GM12891 (cell line): ENCODE results near the gene IL17F.

Source experiments
- DNase-seq: peaks from one replicate; pipeline ENCODE4 v3.0.0; 2011; ENCODE audit warnings: low spot score; ENCODE audit not compliant: insufficient read length
- FAIRE-seq: peaks from 2 replicates; lab custom pipeline; 2011; peaks lifted over from hg19 to GRCh38; lab: Jason Lieb, UNC
- PAX5 ChIP-seq: IDR thresholded peaks from 2 replicates; pipeline ENCODE4 v1.6.1; 2011; ENCODE audit warnings: low read length, moderate library complexity, mild to moderate bottlenecking; ENCODE audit not compliant: insufficient read depth, severe bottlenecking
- POLR2A ChIP-seq: IDR thresholded peaks from 2 replicates; pipeline ENCODE4 v1.6.1; 2011; ENCODE audit warnings: low read depth, low read length, control low read depth
- POLR2AphosphoS5 ChIP-seq: IDR thresholded peaks from 2 replicates; pipeline ENCODE4 v1.6.1; 2011; ENCODE audit warnings: low read depth, low read length, control low read depth
- POU2F2 ChIP-seq: IDR thresholded peaks from 2 replicates; pipeline ENCODE4 v1.6.1; 2011; ENCODE audit warnings: low read depth, mild to moderate bottlenecking, control low read depth, low read length, moderate library complexity
- SPI1 ChIP-seq: IDR thresholded peaks from 2 replicates; pipeline ENCODE4 v1.6.1; 2011; ENCODE audit warnings: low read depth, low read length, control low read depth
- TAF1 ChIP-seq: IDR thresholded peaks from 2 replicates; pipeline ENCODE4 v1.6.1; 2011; ENCODE audit warnings: low read depth, low read length, control low read depth

IL17F gene

DNA sequence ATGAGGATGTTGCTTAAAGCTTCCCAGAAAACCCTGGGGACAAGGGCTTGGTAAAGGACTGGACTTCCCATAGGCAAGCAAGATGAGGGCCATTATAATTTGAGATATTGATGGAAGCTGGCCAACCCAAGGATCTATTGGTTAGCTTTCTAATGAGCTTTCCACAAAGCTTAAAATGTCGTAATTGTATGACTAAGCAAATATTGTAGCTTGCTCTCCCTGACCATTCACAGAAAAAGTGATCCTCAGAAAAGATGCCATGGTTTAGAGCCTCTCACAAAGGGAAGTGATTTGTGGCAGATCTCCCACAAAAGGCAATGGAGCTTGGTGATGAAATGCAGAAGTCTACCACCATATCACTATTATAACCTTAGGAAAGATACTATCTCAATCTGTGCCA lies 13.6 kb downstream of the IL17F start:
- DNase-seq (no peak), FAIRE-seq (no peak)
- TF ChIP-seq TAF1 (no peak), SPI1 (no peak), POLR2A (no peak)

DNA sequence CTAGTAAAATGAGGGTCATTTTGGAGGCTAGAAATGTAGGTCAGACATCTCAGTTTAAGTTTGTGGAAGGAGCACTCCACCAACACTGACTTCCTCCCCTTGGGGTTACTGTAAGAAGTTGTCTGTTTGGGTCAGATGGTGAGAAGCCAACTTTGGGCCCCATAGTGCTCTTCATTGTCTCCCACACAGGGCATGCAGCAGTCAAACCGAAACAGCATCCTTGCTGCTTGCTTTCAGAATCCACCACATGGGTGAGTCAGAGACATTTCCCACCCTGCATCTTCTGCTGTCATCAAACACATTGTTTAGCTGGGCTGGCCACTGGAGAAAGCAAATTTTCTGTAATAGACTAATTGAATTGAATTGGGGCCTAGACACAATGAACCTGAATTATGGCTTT lies 16.8 kb downstream of the IL17F start:
- peak; percentile 98 for FAIRE-seq
- DNase-seq: peak; percentile 68
- peak; percentile 75 for TF ChIP-seq POU2F2
- peak; percentile 83 for TF ChIP-seq SPI1
- no peak for TF ChIP-seq POLR2A
- no peak for TF ChIP-seq POLR2AphosphoS5
- TF ChIP-seq PAX5: peak; percentile 52

GRCh38 chr6:52221302-52221701 lies 23.0 kb downstream of the IL17F start:
- no peak for TF ChIP-seq TAF1
- 0 out of 2 replicates have a peak, but pooled peaks have one; percentile 23 for TF ChIP-seq POU2F2
- peak; percentile 14 for DNase-seq
- peak; percentile 82 for FAIRE-seq

DNA sequence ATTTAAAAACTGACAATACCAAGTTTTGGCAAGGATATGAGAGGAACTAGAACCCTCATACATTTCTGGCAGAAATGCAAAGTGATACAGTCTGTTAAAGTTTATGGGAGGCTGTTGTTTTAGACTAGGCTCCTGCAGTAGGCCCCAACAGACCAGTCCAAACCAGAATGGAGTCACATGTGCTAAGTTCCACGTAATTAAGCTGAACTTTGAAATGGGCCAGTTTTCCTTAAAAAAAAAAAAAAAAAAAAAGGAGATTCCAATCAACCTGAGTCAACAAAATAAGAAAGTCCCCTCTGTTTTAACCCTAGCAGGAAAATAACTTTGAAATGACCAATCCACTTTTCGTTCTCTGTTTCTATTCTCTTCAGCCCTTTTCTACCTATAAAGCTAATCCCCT lies 26.5 kb downstream of the IL17F start:
- no peak for TF ChIP-seq POLR2A
- no peak for TF ChIP-seq POU2F2
- no peak for TF ChIP-seq TAF1
- TF ChIP-seq PAX5: no peak
- TF ChIP-seq SPI1: no peak
- TF ChIP-seq POLR2AphosphoS5: no peak
- FAIRE-seq (no peak), DNase-seq (no peak)

DNA sequence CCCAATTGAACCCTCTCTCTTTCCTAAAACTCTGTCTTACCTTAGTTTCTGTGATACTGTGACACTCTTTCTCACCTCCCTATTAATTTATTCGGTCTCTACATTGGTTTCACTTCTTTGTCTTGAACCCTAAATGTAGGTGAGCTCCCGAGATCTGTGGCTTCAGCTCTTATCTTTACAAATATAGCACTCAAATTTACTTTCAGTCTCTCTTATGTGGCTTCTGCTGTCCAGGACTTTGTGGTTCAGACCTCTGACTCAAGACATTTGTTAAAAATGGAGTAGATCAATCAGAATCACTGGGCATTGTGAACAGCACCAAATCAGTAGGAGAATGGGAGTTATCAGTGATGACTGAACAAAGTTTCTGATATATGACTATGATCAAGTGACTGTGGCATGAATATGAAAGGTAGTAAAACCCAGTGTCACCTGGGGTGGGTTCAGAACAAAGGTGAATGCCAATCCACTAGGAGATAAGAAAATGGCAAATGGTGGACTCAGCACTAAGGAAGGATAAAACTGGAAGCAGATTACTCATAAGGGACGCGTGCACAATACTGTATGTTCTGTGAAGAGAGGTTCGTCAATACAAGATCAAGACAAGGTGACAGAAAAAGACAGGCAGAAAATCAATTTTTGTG lies 27.2 kb downstream of the IL17F start:
- no peak for DNase-seq
- FAIRE-seq: peak; percentile 71
- TF ChIP-seq POU2F2 (no peak), POLR2A (no peak), POLR2AphosphoS5 (no peak), SPI1 (peak; percentile 43; the same call in 1 of the 2 replicates)

- DNase-seq: no peak
- FAIRE-seq: no peak
- TF ChIP-seq POLR2AphosphoS5 (no peak), SPI1 (0 out of 2 replicates have a peak, but pooled peaks have one; percentile 9), POU2F2 (no peak), PAX5 (no peak)
These were observed 28.5 kb downstream of the IL17F start for GRCh38 chr6:52215787-52216186.

- no peak for TF ChIP-seq POLR2A
- FAIRE-seq: peak; percentile 66
- DNase-seq: no peak
These were observed 31.2 kb downstream of the IL17F start for GRCh38 chr6:52213127-52213526.

- no peak for TF ChIP-seq TAF1
- TF ChIP-seq POLR2A: peak; percentile 75; the same call in 1 of the 2 replicates
- TF ChIP-seq POLR2AphosphoS5: peak; percentile 41; the same call in 1 of the 2 replicates
- no peak for TF ChIP-seq PAX5
- TF ChIP-seq POU2F2: peak; percentile 72; the same call in 1 of the 2 replicates
- TF ChIP-seq SPI1: no peak
- peak; percentile 90 for FAIRE-seq
- no peak for DNase-seq
These were observed 34.1 kb downstream of the IL17F start for GRCh38 chr6:52210227-52210626.

GRCh38 chr6:52209770-52210169 lies 34.5 kb downstream of the IL17F start:
- no peak for FAIRE-seq
- DNase-seq: no peak
- TF ChIP-seq TAF1 (no peak), PAX5 (no peak), POLR2AphosphoS5 (no peak), POU2F2 (no peak), SPI1 (no peak), POLR2A (no peak)

GRCh38 chr6:52208612-52209011 lies 35.7 kb downstream of the IL17F start:
- TF ChIP-seq TAF1: no peak
- no peak for TF ChIP-seq POLR2A
- no peak for TF ChIP-seq POLR2AphosphoS5
- no peak for TF ChIP-seq PAX5
- no peak for TF ChIP-seq SPI1
- no peak for TF ChIP-seq POU2F2
- FAIRE-seq: no peak
- no peak for DNase-seq

GRCh38 chr6:52207066-52207465 lies 37.2 kb downstream of the IL17F start:
- FAIRE-seq (no peak), DNase-seq (no peak)
- TF ChIP-seq SPI1: no peak
- no peak for TF ChIP-seq POLR2A
- no peak for TF ChIP-seq POLR2AphosphoS5
- TF ChIP-seq POU2F2: no peak
- no peak for TF ChIP-seq PAX5
- TF ChIP-seq TAF1: no peak

DNA sequence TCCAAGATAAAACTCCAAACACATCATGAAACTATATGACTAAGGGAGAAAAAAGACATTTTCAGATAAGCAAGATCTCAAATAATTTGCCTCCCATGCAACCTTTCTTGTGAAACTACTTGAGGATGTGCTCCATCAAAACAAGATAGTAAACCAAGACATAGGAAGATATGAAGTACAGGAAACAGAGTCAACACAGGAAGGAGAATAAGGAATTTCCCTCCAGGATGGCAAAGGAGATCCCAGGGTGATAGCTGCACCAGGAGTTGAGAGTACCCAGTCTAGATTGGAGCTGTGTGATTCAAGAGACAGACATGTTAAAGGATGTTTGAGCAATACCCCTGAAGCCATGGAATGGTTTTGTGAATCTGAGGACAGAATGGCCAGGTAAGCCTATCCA lies 42.8 kb downstream of the IL17F start:
- FAIRE-seq: peak; percentile 43
- TF ChIP-seq POLR2AphosphoS5: no peak
- TF ChIP-seq POU2F2: no peak
- no peak for TF ChIP-seq SPI1
- TF ChIP-seq TAF1: no peak
- no peak for TF ChIP-seq POLR2A
- no peak for TF ChIP-seq PAX5
- DNase-seq: no peak
